ENCODE data around the gene NKAIN1.
A peak's percentile ranks its signal among the peaks of the same experiment; 100 is the strongest.

NKAIN1 gene

GRCh38 chr1:31154632-31155215 is 85.0 kb downstream of the NKAIN1 start:
- peak; percentile 83 for DNase-seq (ENCODE audit: low spot score)
- TF ChIP-seq, protein P1, sequence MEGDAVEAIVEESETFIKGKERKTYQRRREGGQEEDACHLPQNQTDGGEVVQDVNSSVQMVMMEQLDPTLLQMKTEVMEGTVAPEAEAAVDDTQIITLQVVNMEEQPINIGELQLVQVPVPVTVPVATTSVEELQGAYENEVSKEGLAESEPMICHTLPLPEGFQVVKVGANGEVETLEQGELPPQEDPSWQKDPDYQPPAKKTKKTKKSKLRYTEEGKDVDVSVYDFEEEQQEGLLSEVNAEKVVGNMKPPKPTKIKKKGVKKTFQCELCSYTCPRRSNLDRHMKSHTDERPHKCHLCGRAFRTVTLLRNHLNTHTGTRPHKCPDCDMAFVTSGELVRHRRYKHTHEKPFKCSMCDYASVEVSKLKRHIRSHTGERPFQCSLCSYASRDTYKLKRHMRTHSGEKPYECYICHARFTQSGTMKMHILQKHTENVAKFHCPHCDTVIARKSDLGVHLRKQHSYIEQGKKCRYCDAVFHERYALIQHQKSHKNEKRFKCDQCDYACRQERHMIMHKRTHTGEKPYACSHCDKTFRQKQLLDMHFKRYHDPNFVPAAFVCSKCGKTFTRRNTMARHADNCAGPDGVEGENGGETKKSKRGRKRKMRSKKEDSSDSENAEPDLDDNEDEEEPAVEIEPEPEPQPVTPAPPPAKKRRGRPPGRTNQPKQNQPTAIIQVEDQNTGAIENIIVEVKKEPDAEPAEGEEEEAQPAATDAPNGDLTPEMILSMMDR (IDR thresholded peaks at IDR 0.05) = no peak
- Histone ChIP-seq H3K27ac (peak overlapping the region; percentile 67 to 90), H3K4me3 (peak overlapping the region; percentile 96)

- Histone ChIP-seq H3K4me3 (peak overlapping the region; percentile 96), H3K27ac (peak overlapping the region; percentile 19 to 90)
- DNase-seq (ENCODE audit: low spot score) = no peak
- TF ChIP-seq, protein P1 (IDR thresholded peaks at IDR 0.05) = no peak
Observed at GRCh38 chr1:31154000-31154631, 85.6 kb downstream of the NKAIN1 start.

DNA sequence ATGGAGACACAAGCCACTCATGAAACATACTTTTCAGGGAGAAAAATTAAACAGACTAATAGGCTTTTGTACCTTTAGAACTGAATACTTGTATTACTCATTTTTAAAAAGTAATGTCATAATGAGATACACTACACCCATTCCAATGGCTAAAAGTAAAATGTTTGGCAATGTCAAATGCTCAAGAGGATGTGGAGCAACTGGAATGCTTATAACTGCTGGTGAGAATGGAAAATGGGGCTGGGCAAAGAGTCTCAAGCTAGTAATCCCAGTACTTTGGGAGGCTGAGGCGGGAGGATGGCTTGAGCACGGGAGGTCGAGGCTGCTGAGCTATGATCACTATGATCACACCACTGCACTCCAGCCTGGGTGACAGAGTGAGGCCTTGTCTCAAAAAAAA is 86.3 kb downstream of the NKAIN1 start:
- Histone ChIP-seq H3K27ac (no peak overlapping the region), H3K4me3 (no peak overlapping the region)
- TF ChIP-seq, protein P1 (IDR thresholded peaks at IDR 0.05) = no peak
- no peak for DNase-seq (ENCODE audit: low spot score)

DNA sequence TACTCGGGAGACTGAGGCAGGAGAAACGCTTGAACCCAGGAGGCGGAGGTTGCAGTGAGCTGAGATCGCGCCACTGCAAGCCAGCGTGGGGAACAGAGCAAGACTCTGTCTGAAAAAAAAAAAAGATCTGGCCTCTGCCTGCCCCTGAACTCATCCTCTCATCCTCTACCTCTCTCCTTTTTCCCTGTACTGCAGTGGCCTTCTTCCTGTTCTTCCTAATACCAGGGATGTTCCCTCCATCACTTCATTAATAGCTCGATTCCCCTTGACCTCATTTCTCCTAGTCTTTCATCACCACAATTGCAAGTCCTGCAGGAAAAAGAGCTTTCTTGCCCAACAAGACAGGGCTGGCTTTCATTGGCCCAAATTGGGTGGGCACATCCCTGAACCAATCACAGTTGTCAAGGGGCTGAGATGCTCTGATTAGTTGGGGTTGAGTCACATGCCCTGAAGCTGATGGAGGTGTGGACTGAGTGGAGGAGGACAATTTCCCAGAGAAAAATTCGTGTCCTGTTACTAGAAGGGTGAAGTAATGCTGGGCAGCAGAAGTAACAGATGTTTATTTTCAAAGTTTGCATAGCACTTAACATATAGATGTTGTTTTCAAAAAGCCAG is 87.4 kb downstream of the NKAIN1 start:
- no peak for DNase-seq (ENCODE audit: low spot score)
- TF ChIP-seq, protein P1 (IDR thresholded peaks at IDR 0.05) = no peak

DNA sequence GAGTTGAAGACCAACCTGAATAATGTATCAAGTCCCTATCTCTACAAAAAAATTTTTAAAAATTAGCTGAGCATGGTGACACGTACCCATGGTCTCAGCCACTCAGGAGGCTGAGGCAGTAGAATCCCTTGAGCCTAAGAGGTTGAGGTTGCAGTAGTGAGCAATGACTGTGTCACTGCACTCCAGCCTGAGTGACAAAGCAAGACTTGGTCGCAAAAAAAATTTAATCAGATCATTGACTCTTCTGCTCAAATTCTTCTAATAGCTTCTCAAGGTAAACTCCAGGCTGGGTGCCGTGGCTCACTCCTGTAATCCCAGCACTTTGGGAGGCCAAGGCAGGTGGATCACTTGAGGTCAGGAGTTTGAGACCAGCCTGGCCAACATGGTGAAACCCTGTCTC is 88.3 kb downstream of the NKAIN1 start:
- TF ChIP-seq, protein P1 (IDR thresholded peaks at IDR 0.05) = no peak
- Histone ChIP-seq H3K27ac (no peak overlapping the region), H3K4me3 (no peak overlapping the region)
- no peak for DNase-seq (ENCODE audit: low spot score)

More for the DNA sequence above, 87.4 kb downstream of the NKAIN1 start:
- Histone ChIP-seq H3K27ac (no peak overlapping the region), H3K4me3 (no peak overlapping the region)

DNA sequence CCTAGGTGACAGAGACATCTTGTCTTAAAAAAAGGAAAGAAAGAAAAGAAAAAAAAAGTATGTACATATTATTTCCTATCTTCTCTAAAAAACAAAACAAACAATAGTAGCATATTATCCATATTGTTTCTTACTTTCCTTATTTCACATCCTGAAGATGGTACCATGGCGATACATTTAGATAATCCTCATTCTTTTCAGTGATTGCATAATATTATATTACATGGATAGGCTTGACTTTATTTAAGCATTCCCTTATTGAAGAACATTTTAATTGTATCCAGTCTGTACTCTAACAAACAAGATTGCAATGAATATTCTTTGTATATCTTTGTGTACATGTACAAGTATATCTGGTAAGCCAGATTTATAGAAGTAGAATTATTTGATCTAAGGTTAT is 91.3 kb downstream of the NKAIN1 start:
- DNase-seq (ENCODE audit: low spot score) = no peak
- Histone ChIP-seq H3K27ac (no peak overlapping the region), H3K4me3 (no peak overlapping the region)
- TF ChIP-seq, protein P1 (IDR thresholded peaks at IDR 0.05) = no peak

DNA sequence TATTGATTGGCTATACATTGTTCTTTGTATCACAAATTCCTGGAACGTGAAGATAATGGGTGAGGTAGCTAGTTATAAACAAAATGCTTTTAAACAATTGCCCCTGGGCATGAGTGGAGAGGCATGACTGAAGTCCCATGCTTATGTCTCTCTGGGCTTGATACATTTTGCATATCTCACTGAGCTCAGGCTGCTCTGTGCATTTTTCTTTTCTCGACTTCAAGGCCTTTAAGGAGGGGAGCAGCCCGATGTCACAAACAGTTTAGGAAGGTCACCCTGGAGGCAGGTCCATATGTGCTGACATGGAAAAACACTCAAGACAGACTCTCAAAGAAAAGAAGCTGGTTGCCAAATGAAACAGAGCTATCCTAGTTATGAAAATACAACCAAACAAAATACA is 94.0 kb downstream of the NKAIN1 start:
- no peak overlapping the region for H3K4me3 ChIP-seq
- DNase-seq (ENCODE audit: low spot score) = no peak
- TF ChIP-seq, protein P1 (IDR thresholded peaks at IDR 0.05) = no peak
- H3K27ac ChIP-seq = no peak overlapping the region
